IMR-90 (cell line): ENCODE measurements around the gene MDM4.

Source experiments
- CTCF ChIP-seq: conservative IDR thresholded peaks from 2 replicates; pipeline ENCODE4 v1.5.1; 2012; ENCODE audit warnings: mild to moderate bottlenecking, low read depth, low read length, improper control_type of control experiment
- ELK1 ChIP-seq: fragments of 150-350 bp; IDR thresholded peaks from 2 replicates; pipeline ENCODE4 v1.6.1; 2016; ENCODE audit warnings: low read depth, mild to moderate bottlenecking, low read length, moderate library complexity, borderline replicate concordance
- NFE2L2 ChIP-seq: fragments of 150-350 bp; IDR thresholded peaks from 2 replicates; pipeline ENCODE4 v1.6.1; 2016; ENCODE audit warnings: low read depth, mild to moderate bottlenecking, low read length
- RFX5 ChIP-seq: IDR thresholded peaks from 2 replicates; pipeline ENCODE4 v1.8.0; 2012; ENCODE audit warnings: low read depth, mild to moderate bottlenecking, low read length, moderate library complexity

GRCh38 chr1:204564835-204565234 lies 48.6 kb downstream of the MDM4 start:
- TF ChIP-seq CTCF (no peak), NFE2L2 (no peak), RFX5 (no peak), ELK1 (no peak)
